H9 (cell line): Measurements from ENCODE around the gene TTC7B. TPM values are rescaled to one million over a fixed set of nuclear protein-coding genes. Genes with fewer than 3 reads are reported as not detected.
A peak's percentile ranks its signal among the peaks of the same experiment; 100 is the strongest.

Experiments
- DNase-seq: peaks from one replicate; pipeline ENCODE4 v3.0.0-alpha.2; 2017
- H2AFZ ChIP-seq: one replicate; pipeline ENCODE4 v1.6.1; 2013; ENCODE audit warnings: mild to moderate bottlenecking, low read length, control low read depth, moderate library complexity
- H2AK5ac ChIP-seq: 2 replicates; pipeline ENCODE4 v1.6.1; 2013; ENCODE audit warnings: low read length, control low read depth, mixed read lengths; ENCODE audit not compliant: insufficient read length
- H2BK120ac ChIP-seq: one replicate; pipeline ENCODE4 v1.6.1; 2013; ENCODE audit warnings: low read depth, mild to moderate bottlenecking, low read length, control low read depth, inconsistent platforms; ENCODE audit not compliant: poor library complexity, severe bottlenecking
- H2BK12ac ChIP-seq: 2 replicates; pipeline ENCODE4 v1.6.1; 2013; ENCODE audit warnings: low read length, control low read depth, mixed read lengths, low read depth; ENCODE audit not compliant: insufficient read length
- H2BK15ac ChIP-seq: 2 replicates; pipeline ENCODE4 v1.6.1; 2013; ENCODE audit warnings: low read depth, low read length, control low read depth
- H2BK20ac ChIP-seq: one replicate; pipeline ENCODE4 v1.6.1; 2013; ENCODE audit warnings: low read depth, mild to moderate bottlenecking, low read length, control low read depth, inconsistent platforms; ENCODE audit not compliant: poor library complexity, severe bottlenecking
- H2BK5ac ChIP-seq: 2 replicates; pipeline ENCODE4 v1.6.1; 2013; ENCODE audit warnings: low read length, control low read depth, mixed read lengths; ENCODE audit not compliant: insufficient read length
- H3K14ac ChIP-seq: 2 replicates; pipeline ENCODE4 v1.6.1; 2013; ENCODE audit warnings: low read length, control low read depth; ENCODE audit not compliant: insufficient read depth
- H3K18ac ChIP-seq: 2 replicates; pipeline ENCODE4 v1.6.1; 2013; ENCODE audit warnings: low read depth, mild to moderate bottlenecking, mixed read lengths, low read length, control low read depth; ENCODE audit not compliant: insufficient read length
- H3K23ac ChIP-seq: 2 replicates; pipeline ENCODE4 v1.6.1; 2013; ENCODE audit warnings: low read length, control low read depth, mixed read lengths, low read depth; ENCODE audit not compliant: insufficient read length
- H3K23me2 ChIP-seq: 2 replicates; pipeline ENCODE4 v1.6.1; 2013; ENCODE audit warnings: low read depth, mild to moderate bottlenecking, mixed read lengths, low read length, control low read depth; ENCODE audit not compliant: insufficient read length, poor library complexity, severe bottlenecking
- H3K27ac ChIP-seq: 2 replicates; pipeline ENCODE4 v1.5.1; 2013; ENCODE audit warnings: low read length, control low read depth, mixed read lengths, low read depth; ENCODE audit not compliant: insufficient read length
- H3K27me3 ChIP-seq: 2 replicates; pipeline ENCODE4 v1.6.1; 2013; ENCODE audit warnings: low read length, control low read depth, inconsistent platforms; ENCODE audit not compliant: insufficient read depth
- H3K4ac ChIP-seq: 2 replicates; pipeline ENCODE4 v1.6.1; 2013; ENCODE audit warnings: low read depth, mild to moderate bottlenecking, control low read depth, inconsistent platforms, low read length, moderate library complexity
- H3K4me1 ChIP-seq: 2 replicates; pipeline ENCODE4 v1.6.1; 2013; ENCODE audit warnings: low read length, control low read depth, inconsistent platforms; ENCODE audit not compliant: insufficient read depth
- H3K4me2 ChIP-seq: 2 replicates; pipeline ENCODE4 v1.6.1; 2013; ENCODE audit warnings: low read length, control low read depth, mixed read lengths; ENCODE audit not compliant: insufficient read length, insufficient read depth
- H3K56ac ChIP-seq: 2 replicates; pipeline ENCODE4 v1.6.1; 2013; ENCODE audit warnings: low read depth, mild to moderate bottlenecking, mixed read lengths, low read length, control low read depth; ENCODE audit not compliant: insufficient read length
- H3K79me1 ChIP-seq: 2 replicates; pipeline ENCODE4 v1.6.1; 2013; ENCODE audit warnings: low read depth, mild to moderate bottlenecking, moderate library complexity, low read length, control low read depth, inconsistent platforms; ENCODE audit not compliant: insufficient read depth, poor library complexity, severe bottlenecking
- H3K79me2 ChIP-seq: 2 replicates; pipeline ENCODE4 v1.6.1; 2013; ENCODE audit warnings: low read length, control low read depth, inconsistent platforms; ENCODE audit not compliant: insufficient read depth
- H3K9ac ChIP-seq: 2 replicates; pipeline ENCODE4 v1.6.1; 2013; ENCODE audit warnings: low read length, control low read depth, mixed read lengths; ENCODE audit not compliant: insufficient read length; ENCODE audit errors: extremely low read depth
- H3K9me3 ChIP-seq: one replicate; pipeline ENCODE4 v1.6.1; 2013; ENCODE audit warnings: low read depth, low read length, inconsistent platforms; ENCODE audit not compliant: control insufficient read depth
- H3T11ph ChIP-seq: one replicate; pipeline ENCODE4 v1.6.1; 2013; ENCODE audit warnings: mild to moderate bottlenecking, low read length, control low read depth, inconsistent platforms
- H4K20me1 ChIP-seq: one replicate; pipeline ENCODE4 v1.6.1; 2013; ENCODE audit not compliant: control insufficient read depth, insufficient read length, insufficient read depth
- H4K5ac ChIP-seq: 2 replicates; pipeline ENCODE4 v1.6.1; 2013; ENCODE audit warnings: low read depth, mild to moderate bottlenecking, mixed read lengths, low read length, control low read depth; ENCODE audit not compliant: insufficient read length
- H4K8ac ChIP-seq: replicated peaks from 2 replicates; pipeline ENCODE4 v1.6.1; 2013; ENCODE audit warnings: low read length, control low read depth, mixed read lengths, low read depth; ENCODE audit not compliant: insufficient read length
- H4K91ac ChIP-seq: 2 replicates; pipeline ENCODE4 v1.6.1; 2013; ENCODE audit warnings: low read depth, mild to moderate bottlenecking, moderate library complexity, mixed read lengths, low read length, control low read depth; ENCODE audit not compliant: insufficient read length
- H3K27ac Mint-ChIP-seq, 3 experiments: 2 replicates in 2 of 3; 3 replicates in 1 of 3; pipeline ENCODE4 v1.8.0; 2020 to 2021; ENCODE audit warnings: mixed read lengths in 3 of 3, mild to moderate bottlenecking in 1 of 3, moderate library complexity in 1 of 3
- H3K27me3 Mint-ChIP-seq: 2 replicates; pipeline ENCODE4 v1.8.0; 2021; ENCODE audit warnings: low read depth, mild to moderate bottlenecking, moderate library complexity, mixed read lengths
- H3K36me3 Mint-ChIP-seq, 3 experiments: 2 replicates in 2 of 3; 3 replicates in 1 of 3; pipeline ENCODE4 v1.8.0; 2020 to 2021; ENCODE audit warnings: low read depth in 3 of 3, mixed read lengths in 3 of 3; ENCODE audit not compliant: insufficient read depth in 1 of 3
- H3K4me1 Mint-ChIP-seq, 2 experiments: 2 replicates each; pipeline ENCODE4 v1.8.0; 2020; ENCODE audit warnings: mixed read lengths in 2 of 2
- H3K4me3 Mint-ChIP-seq, 2 experiments: 2 replicates in 1 of 2; 3 replicates in 1 of 2; pipeline ENCODE4 v1.8.0; 2020 to 2021; ENCODE audit warnings: mild to moderate bottlenecking in 2 of 2, mixed read lengths in 2 of 2, moderate library complexity in 1 of 2
- H3K9me3 Mint-ChIP-seq, 2 experiments: 2 replicates in 1 of 2; 3 replicates in 1 of 2; pipeline ENCODE4 v1.8.0; 2020; ENCODE audit warnings: mild to moderate bottlenecking in 2 of 2, mixed read lengths in 2 of 2, moderate library complexity in 1 of 2
- WGBS: extraction: QIAGEN DNeasy Blood & Tissue Kit; methylation state at CpG from one replicate; pipeline ENCODE4 v1.1.7; 2013; ENCODE audit warnings: missing lambda C conversion rate, low lambda C conversion rate, mixed read lengths; ENCODE audit not compliant: insufficient read length; ENCODE audit errors: extremely low coverage; 5-methylcytosine and 5-hydroxymethylcytosine counted together
- total RNA-seq: library from RNA; stranded (reverse); gene quantifications from 2 replicates; pipeline ENCODE4 v1.2.1, GENCODE V29; 2021
- TF ChIP-seq, protein P1 (sequence below): fragments of 200-600 bp; sonication (generic); conservative IDR thresholded peaks from 3 replicates; pipeline ENCODE4 v1.8.0; 2021; ENCODE audit warnings: antibody characterized with exemption, mild to moderate bottlenecking

TTC7B gene
- total RNA-seq, 1 experiment from 2014 or later, result 33.7 TPM

GRCh38 chr14:90661866-90662265 lies 154.4 kb downstream of the TTC7B start:
- peak overlapping the region in 1 of 3 experiments; percentile 79; a peak in 1 of 7 replicates for H3K27ac Mint-ChIP-seq
- H3K27me3 ChIP-seq, result no peaks in the 10 kb centered on the region
- no peak overlapping the region for H2BK120ac ChIP-seq
- no peak overlapping the region for H2BK15ac ChIP-seq
- no peak overlapping the region for H3K23ac ChIP-seq
- H3K79me1 ChIP-seq, result no peaks in the 10 kb centered on the region
- H2AK5ac ChIP-seq, result no peak overlapping the region
- no peak overlapping the region for H3K56ac ChIP-seq
- H4K91ac ChIP-seq, result no peak overlapping the region
- peaks cover 29 to 37% of the 10 kb centered on the region in 2 experiments for H3K4me1 Mint-ChIP-seq
- H3K23me2 ChIP-seq, result no peaks in the 10 kb centered on the region
- H3K9me3 ChIP-seq, result no peaks in the 10 kb centered on the region
- H3K18ac ChIP-seq, result no peak overlapping the region
- TF ChIP-seq, protein P1, sequence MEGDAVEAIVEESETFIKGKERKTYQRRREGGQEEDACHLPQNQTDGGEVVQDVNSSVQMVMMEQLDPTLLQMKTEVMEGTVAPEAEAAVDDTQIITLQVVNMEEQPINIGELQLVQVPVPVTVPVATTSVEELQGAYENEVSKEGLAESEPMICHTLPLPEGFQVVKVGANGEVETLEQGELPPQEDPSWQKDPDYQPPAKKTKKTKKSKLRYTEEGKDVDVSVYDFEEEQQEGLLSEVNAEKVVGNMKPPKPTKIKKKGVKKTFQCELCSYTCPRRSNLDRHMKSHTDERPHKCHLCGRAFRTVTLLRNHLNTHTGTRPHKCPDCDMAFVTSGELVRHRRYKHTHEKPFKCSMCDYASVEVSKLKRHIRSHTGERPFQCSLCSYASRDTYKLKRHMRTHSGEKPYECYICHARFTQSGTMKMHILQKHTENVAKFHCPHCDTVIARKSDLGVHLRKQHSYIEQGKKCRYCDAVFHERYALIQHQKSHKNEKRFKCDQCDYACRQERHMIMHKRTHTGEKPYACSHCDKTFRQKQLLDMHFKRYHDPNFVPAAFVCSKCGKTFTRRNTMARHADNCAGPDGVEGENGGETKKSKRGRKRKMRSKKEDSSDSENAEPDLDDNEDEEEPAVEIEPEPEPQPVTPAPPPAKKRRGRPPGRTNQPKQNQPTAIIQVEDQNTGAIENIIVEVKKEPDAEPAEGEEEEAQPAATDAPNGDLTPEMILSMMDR, result no peak
- H3K4me2 ChIP-seq, result no peak overlapping the region
- peaks cover 0 to 3% (median 0%) of the 10 kb centered on the region in 3 experiments; a peak in 1 of 7 replicates for H3K36me3 Mint-ChIP-seq
- no peaks in the 10 kb centered on the region for H3K9me3 Mint-ChIP-seq
- H2BK20ac ChIP-seq, result no peak overlapping the region
- no peak for DNase-seq
- no peaks in the 10 kb centered on the region for H4K20me1 ChIP-seq
- H3K4me1 ChIP-seq, result no peaks in the 10 kb centered on the region; the same call in 1 of the 2 replicates
- no peak overlapping the region for H2BK12ac ChIP-seq
- no peak overlapping the region for H4K5ac ChIP-seq
- H4K8ac ChIP-seq, result no peak overlapping the region
- no peak overlapping the region for H2AFZ ChIP-seq
- H3K27ac ChIP-seq, result no peak overlapping the region
- no CpG with 5 or more reads among the region's 7 CpGs for WGBS
- no peak overlapping the region for H3K4ac ChIP-seq
- no peaks in the 10 kb centered on the region for H3K79me2 ChIP-seq
- H3K14ac ChIP-seq, result no peak overlapping the region
- no peak overlapping the region for H3T11ph ChIP-seq
- H3K9ac ChIP-seq, result no peak overlapping the region
- no peaks in the 10 kb centered on the region for H3K27me3 Mint-ChIP-seq
- H2BK5ac ChIP-seq, result no peak overlapping the region
- no peak overlapping the region for H3K4me3 Mint-ChIP-seq
